NT2/D1 (cell line): Measurements from ENCODE around the gene ZFAND6.

Experiments
- SUZ12 ChIP-seq: IDR thresholded peaks from 2 replicates; pipeline ENCODE4 v1.6.1; 2011; ENCODE audit not compliant: insufficient read length, insufficient read depth; ENCODE audit errors: extremely low read depth
- YY1 ChIP-seq: IDR thresholded peaks from 2 replicates; pipeline ENCODE4 v1.6.1; 2011; ENCODE audit not compliant: insufficient read length, insufficient read depth
- ZNF274 ChIP-seq: IDR thresholded peaks from 2 replicates; pipeline ENCODE4 v1.6.1; 2011; ENCODE audit warnings: mild to moderate bottlenecking, low read depth, low read length

DNA sequence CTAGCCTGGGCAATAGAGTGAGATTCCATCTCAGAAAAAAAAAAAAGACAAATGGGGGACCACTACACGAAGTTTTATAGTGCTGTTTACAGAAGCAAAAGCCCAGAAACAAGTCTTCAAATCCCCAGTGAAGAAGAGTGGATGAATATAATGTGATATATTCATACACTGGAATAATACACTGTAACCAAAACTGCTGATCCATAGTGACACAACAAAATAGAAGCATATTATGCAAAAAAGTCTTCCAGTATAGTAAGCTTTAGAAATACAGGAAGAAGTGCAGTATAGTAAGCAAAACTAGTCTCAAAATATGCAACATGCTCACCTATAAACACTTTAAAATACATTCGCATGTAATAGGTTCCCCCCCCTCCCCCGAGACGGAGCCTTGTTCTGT lies 81.4 kb downstream of the ZFAND6 start:
- TF ChIP-seq ZNF274 (no peak), SUZ12 (no peak), YY1 (no peak)
